ENCODE results near the gene ARFGAP1.

The ARFGAP1 gene

GRCh38 chr20:63262836-63263235, 9.8 kb upstream of the ARFGAP1 start:
- DNase-seq (ENCODE audit: extremely low read depth, insufficient read length), result no peak
- H3K27me3 ChIP-seq (replicated peaks; ENCODE audit: control insufficient read depth, insufficient read depth, low read length), result peaks cover 1% of the 10 kb centered on the region; the same call in 1 of the 2 replicates
- TF ChIP-seq CTCF (IDR thresholded peaks at IDR 0.05; ENCODE audit: insufficient read depth, low read length, poor library complexity, severe bottlenecking), result no peak
- no peak overlapping the region for H3K4me3 ChIP-seq (replicated peaks; ENCODE audit: low read depth, low read length)
- no peaks in the 10 kb centered on the region for H3K36me3 ChIP-seq (ENCODE audit: control insufficient read depth, insufficient read depth, low read length)

GRCh38 chr20:63264000-63264399, 8.6 kb upstream of the ARFGAP1 start:
- Histone ChIP-seq H3K4me3 (replicated peaks; ENCODE audit: low read depth, low read length) (no peak overlapping the region), H3K36me3 (ENCODE audit: control insufficient read depth, insufficient read depth, low read length) (no peaks in the 10 kb centered on the region), H3K27me3 (replicated peaks; ENCODE audit: control insufficient read depth, insufficient read depth, low read length) (peaks cover 1% of the 10 kb centered on the region; the same call in 1 of the 2 replicates)
- no peak for DNase-seq (ENCODE audit: extremely low read depth, insufficient read length)
- TF ChIP-seq CTCF (IDR thresholded peaks at IDR 0.05; ENCODE audit: insufficient read depth, low read length, poor library complexity, severe bottlenecking), result no peak

- no peak for TF ChIP-seq CTCF (IDR thresholded peaks at IDR 0.05; ENCODE audit: insufficient read depth, low read length, poor library complexity, severe bottlenecking)
- peaks cover 1% of the 10 kb centered on the region; the same call in 1 of the 2 replicates for H3K27me3 ChIP-seq (replicated peaks; ENCODE audit: control insufficient read depth, insufficient read depth, low read length)
- no peak overlapping the region for H3K4me3 ChIP-seq (replicated peaks; ENCODE audit: low read depth, low read length)
- H3K36me3 ChIP-seq (ENCODE audit: control insufficient read depth, insufficient read depth, low read length), result no peaks in the 10 kb centered on the region
- no peak for DNase-seq (ENCODE audit: extremely low read depth, insufficient read length)
Observed at GRCh38 chr20:63264519-63264918, 8.1 kb upstream of the ARFGAP1 start.

GRCh38 chr20:63265891-63266515, 6.6 kb upstream of the ARFGAP1 start:
- Histone ChIP-seq H3K36me3 (ENCODE audit: control insufficient read depth, insufficient read depth, low read length) (no peaks in the 10 kb centered on the region), H3K4me3 (replicated peaks; ENCODE audit: low read depth, low read length) (no peak overlapping the region), H3K27me3 (replicated peaks; ENCODE audit: control insufficient read depth, insufficient read depth, low read length) (peaks cover 1% of the 10 kb centered on the region; the same call in 1 of the 2 replicates)
- no peak for DNase-seq (ENCODE audit: extremely low read depth, insufficient read length)
- no peak for TF ChIP-seq CTCF (IDR thresholded peaks at IDR 0.05; ENCODE audit: insufficient read depth, low read length, poor library complexity, severe bottlenecking)

- H3K36me3 ChIP-seq (ENCODE audit: control insufficient read depth, insufficient read depth, low read length), result no peaks in the 10 kb centered on the region
- no peak for DNase-seq (ENCODE audit: extremely low read depth, insufficient read length)
- TF ChIP-seq CTCF (IDR thresholded peaks at IDR 0.05; ENCODE audit: insufficient read depth, low read length, poor library complexity, severe bottlenecking), result no peak
- H3K4me3 ChIP-seq (replicated peaks; ENCODE audit: low read depth, low read length), result no peak overlapping the region
- H3K27me3 ChIP-seq (replicated peaks; ENCODE audit: control insufficient read depth, insufficient read depth, low read length), result no peaks in the 10 kb centered on the region; the same call in 1 of the 2 replicates
Observed at GRCh38 chr20:63267691-63268090, 4.9 kb upstream of the ARFGAP1 start.

GRCh38 chr20:63268256-63268655, 4.4 kb upstream of the ARFGAP1 start:
- Histone ChIP-seq H3K27me3 (replicated peaks; ENCODE audit: control insufficient read depth, insufficient read depth, low read length) (no peaks in the 10 kb centered on the region), H3K4me3 (replicated peaks; ENCODE audit: low read depth, low read length) (no peak overlapping the region), H3K36me3 (ENCODE audit: control insufficient read depth, insufficient read depth, low read length) (no peaks in the 10 kb centered on the region)
- no peak for DNase-seq (ENCODE audit: extremely low read depth, insufficient read length)
- TF ChIP-seq CTCF (IDR thresholded peaks at IDR 0.05; ENCODE audit: insufficient read depth, low read length, poor library complexity, severe bottlenecking), result no peak
